ENCODE measurements around the gene NRXN3.

Gene NRXN3

GRCh38 chr14:79820866-79821535 is 1650.8 kb downstream of the NRXN3 start:
- no peak for DNase-seq

- no peak for DNase-seq
Measured at GRCh38 chr14:79822034-79822433, 1651.9 kb downstream of the NRXN3 start.

GRCh38 chr14:79825046-79825521 is 1654.9 kb downstream of the NRXN3 start:
- DNase-seq, result no peak

GRCh38 chr14:79826362-79826761 is 1656.2 kb downstream of the NRXN3 start:
- DNase-seq, result no peak

- no peak for DNase-seq
Measured at GRCh38 chr14:79829405-79830166, 1659.4 kb downstream of the NRXN3 start.

GRCh38 chr14:79831195-79831892 is 1661.2 kb downstream of the NRXN3 start:
- DNase-seq, result no peak

GRCh38 chr14:79833781-79834180 is 1663.6 kb downstream of the NRXN3 start:
- DNase-seq, result no peak

GRCh38 chr14:79834868-79835267 is 1664.7 kb downstream of the NRXN3 start:
- DNase-seq, result no peak

- DNase-seq, result no peak
Measured at GRCh38 chr14:79836577-79836976, 1666.4 kb downstream of the NRXN3 start.

- no peak for DNase-seq
Measured at GRCh38 chr14:79837699-79838098, 1667.5 kb downstream of the NRXN3 start.

- DNase-seq, result no peak
Measured at GRCh38 chr14:79840103-79840502, 1669.9 kb downstream of the NRXN3 start.

- no peak for DNase-seq
Measured at GRCh38 chr14:79840831-79841230, 1670.7 kb downstream of the NRXN3 start.

- DNase-seq, result no peak
Measured at GRCh38 chr14:79841433-79841832, 1671.3 kb downstream of the NRXN3 start.

- DNase-seq, result no peak
Measured at GRCh38 chr14:79842270-79842669, 1672.1 kb downstream of the NRXN3 start.

- no peak for DNase-seq
Measured at GRCh38 chr14:79852950-79853744, 1683.0 kb downstream of the NRXN3 start.

- DNase-seq, result no peak
Measured at GRCh38 chr14:79855789-79856188, 1685.6 kb downstream of the NRXN3 start.

- no peak for DNase-seq
Measured at GRCh38 chr14:79856381-79856780, 1686.2 kb downstream of the NRXN3 start.

GRCh38 chr14:79861111-79861510 is 1690.9 kb downstream of the NRXN3 start:
- no peak for DNase-seq

GRCh38 chr14:79862045-79862444 is 1691.9 kb downstream of the NRXN3 start:
- no peak for DNase-seq

GRCh38 chr14:79871136-79871535 is 1701.0 kb downstream of the NRXN3 start:
- no peak for DNase-seq

- no peak for DNase-seq
Measured at GRCh38 chr14:79878229-79878628, 1708.1 kb downstream of the NRXN3 start.

- no peak for DNase-seq
Measured at GRCh38 chr14:79878785-79879184, 1708.6 kb downstream of the NRXN3 start.

- DNase-seq, result no peak
Measured at GRCh38 chr14:79881299-79881698, 1711.1 kb downstream of the NRXN3 start.

Data from activated CD4-positive, alpha-beta T cell treated with anti-CD3 and anti-CD28 coated beads, Interleukin-2, amount 50 U/mL, for 48 hours (primary cell).